Esophagus squamous epithelium (tissue), 4 donors: ENCODE data around the gene CEBPE.

Experiments used
- CTCF ChIP-seq, 6 experiments: fragments of 450-650 bp in 4 of 6; fragments of 200-600 bp in 2 of 6; sonication (generic) in 2 of 6; IDR thresholded peaks; one replicate each; pipeline ENCODE4 v1.5.1; 2016 to 2019; ENCODE audit warnings: antibody characterized with exemption in 6 of 6, mild to moderate bottlenecking in 4 of 6, moderate library complexity in 4 of 6
- POLR2A ChIP-seq, 4 donors: fragments of 450-650 bp; IDR thresholded peaks; one replicate each; pipeline ENCODE4 v1.6.1; 2017; ENCODE audit warnings: antibody characterized with exemption in 4 of 4, mild to moderate bottlenecking in 4 of 4, moderate library complexity in 3 of 4

- TF ChIP-seq CTCF (IDR thresholded peaks at IDR 0.05) (no peak), POLR2A (IDR thresholded peaks at IDR 0.05) (no peak)
Measured at GRCh38 chr14:23079716-23080115, 39.3 kb downstream of the CEBPE start.
